Prostate gland (tissue), 2 donors: ENCODE data around the gene UBN1. TPM values are rescaled to one million over a fixed set of nuclear protein-coding genes. Genes with fewer than 3 reads are reported as not detected.

Experiments used
- DNase-seq: peaks from one replicate; pipeline ENCODE4 v3.0.0-alpha.2; 2019; ENCODE audit warnings: low spot score
- H3K27ac ChIP-seq, 2 donors: fragments of 200-600 bp; sonication (generic); 2 replicates each; pipeline ENCODE4 v1.5.1; 2017 to 2019
- H3K27me3 ChIP-seq: fragments of 200-600 bp; sonication (generic); replicated peaks from 2 replicates; pipeline ENCODE4 v1.5.1; 2019; ENCODE audit not compliant: insufficient read depth
- H3K36me3 ChIP-seq, 2 donors: fragments of 200-600 bp; sonication (generic); 1 replicate in 1 of 2; 2 replicates in 1 of 2; pipeline versions ENCODE4 v1.5.1 to v1.8.1; 2017 to 2019
- H3K4me1 ChIP-seq: fragments of 200-600 bp; sonication (generic); replicated peaks from 2 replicates; pipeline ENCODE4 v1.5.1; 2019
- H3K4me3 ChIP-seq, 2 donors: fragments of 200-600 bp; sonication (generic); 2 replicates each; pipeline ENCODE4 v1.5.1; 2017 to 2019
- H3K9me3 ChIP-seq: fragments of 200-600 bp; sonication (generic); 2 replicates; pipeline ENCODE4 v1.5.1; 2017
- POLR2A ChIP-seq: fragments of 450-650 bp; IDR thresholded peaks from one replicate; pipeline ENCODE4 v1.6.1; 2016; ENCODE audit warnings: antibody characterized with exemption, mild to moderate bottlenecking
- POLR2AphosphoS5 ChIP-seq: sonication (generic); formaldehyde crosslinking; IDR thresholded peaks from one replicate; pipeline ENCODE4 v1.6.1; 2017; ENCODE audit warnings: antibody characterized with exemption
- WGBS: methylation state at CpG from one replicate; pipeline ENCODE4 v1.1.5; 2018; 5-methylcytosine and 5-hydroxymethylcytosine counted together
- intact Hi-C: fragments of 100-400 bp; cut with DNase I; formaldehyde crosslinking; loops from one replicate; pipeline ENCODE4 v1.14.2; 2022
- total RNA-seq, 2 donors: library from RNA; depleted of rRNA; stranded (reverse); fragments of >200 nt; gene quantifications; one replicate each; pipeline ENCODE4 v1.1.0, GENCODE V29; 2016
- TF ChIP-seq, protein P1 (sequence below), 4 experiments: fragments of 200-600 bp in 2 of 4; fragments of 450-650 bp in 2 of 4; sonication (generic) in 2 of 4; IDR thresholded peaks; 1 replicate in 3 of 4; 2 replicates in 1 of 4; pipeline ENCODE4 v1.5.1; 2016 to 2019; ENCODE audit warnings: antibody characterized with exemption in 4 of 4, mild to moderate bottlenecking in 2 of 4, moderate library complexity in 2 of 4

Gene UBN1
- total RNA-seq, 2 donors from 2014 or later: 28.2 to 56.9 TPM

DNA sequence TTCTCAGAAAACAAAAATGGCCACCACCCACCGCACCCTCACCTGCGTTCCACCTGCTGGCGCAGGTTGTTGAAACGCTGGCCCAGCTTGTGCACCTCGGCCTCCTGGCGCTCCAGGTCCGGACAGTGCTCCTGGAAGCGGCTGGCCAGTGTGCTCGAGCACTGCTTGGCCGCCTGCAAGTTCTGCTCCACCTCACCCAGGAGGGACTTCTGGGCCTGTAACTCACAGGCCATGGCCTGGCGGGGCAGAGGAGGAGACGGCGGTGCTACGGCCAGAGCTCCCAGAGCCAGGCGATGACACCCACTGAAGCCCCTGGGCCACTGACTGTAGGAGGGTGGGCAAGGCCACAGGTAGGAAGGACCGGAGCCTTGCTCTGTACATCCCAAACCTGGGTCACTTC lies 43.4 kb downstream of the UBN1 start:
- no peak overlapping the region for H3K27ac ChIP-seq
- intact Hi-C loops: no loop called here
- no peaks in the 10 kb centered on the region for H3K9me3 ChIP-seq
- no peaks in the 10 kb centered on the region for H3K27me3 ChIP-seq
- DNase-seq: no peak
- no peak overlapping the region for H3K4me3 ChIP-seq
- WGBS: 89% methylated on average over 16 of the region's 16 CpGs
- H3K4me1 ChIP-seq: peaks cover 3% of the 10 kb centered on the region
- peaks cover 7% of the 10 kb centered on the region in 2 donors for H3K36me3 ChIP-seq
- no peak for TF ChIP-seq POLR2A

DNA sequence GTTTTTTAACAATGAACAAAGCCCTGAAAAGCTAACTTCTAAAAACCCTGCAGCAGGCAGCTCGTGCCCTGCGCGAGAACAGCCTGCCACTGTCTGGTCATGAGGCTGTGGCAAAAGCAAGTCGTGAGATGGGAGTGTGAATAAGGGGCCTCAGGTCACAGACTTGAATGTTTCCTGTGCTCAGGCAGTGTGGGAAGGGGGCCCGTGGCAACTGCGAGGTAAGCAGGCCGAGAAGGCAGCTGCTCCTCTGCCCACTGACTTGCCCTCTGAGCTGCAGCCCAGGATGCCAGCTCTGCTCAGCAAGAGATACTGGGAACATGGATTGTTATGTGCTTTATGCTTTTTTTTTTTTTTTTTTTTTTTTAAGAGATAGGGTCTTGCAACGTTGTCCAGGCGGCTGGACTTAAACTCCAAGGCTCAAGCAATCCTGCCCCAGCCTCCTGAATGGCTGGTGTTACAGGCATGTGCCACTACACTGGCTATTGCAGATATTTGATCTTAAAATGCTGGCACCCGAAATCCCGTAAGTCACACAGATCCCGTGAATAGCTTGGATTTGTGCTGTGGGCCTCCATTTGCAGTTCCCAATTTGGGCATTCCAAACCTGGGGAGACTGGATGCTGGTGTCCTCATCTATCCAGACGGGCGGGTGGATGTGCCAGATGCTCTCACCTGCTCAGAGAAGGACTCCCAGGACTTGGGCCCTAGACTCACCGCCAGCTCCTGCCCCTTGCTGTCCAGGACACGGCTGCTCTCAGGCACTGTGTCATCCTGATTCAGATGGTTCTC lies 44.0 kb downstream of the UBN1 start:
- no peak for DNase-seq
- no peak for TF ChIP-seq POLR2A
- H3K4me3 ChIP-seq: no peak overlapping the region
- peaks cover under 1 to 7% of the 10 kb centered on the region in 2 donors for H3K36me3 ChIP-seq
- no peaks in the 10 kb centered on the region for H3K9me3 ChIP-seq
- H3K4me1 ChIP-seq: peaks cover 3% of the 10 kb centered on the region
- intact Hi-C loops: no loop called here
- 92% methylated on average over 15 of the region's 16 CpGs for WGBS
- no peak overlapping the region for H3K27ac ChIP-seq
- H3K27me3 ChIP-seq: no peaks in the 10 kb centered on the region

DNA sequence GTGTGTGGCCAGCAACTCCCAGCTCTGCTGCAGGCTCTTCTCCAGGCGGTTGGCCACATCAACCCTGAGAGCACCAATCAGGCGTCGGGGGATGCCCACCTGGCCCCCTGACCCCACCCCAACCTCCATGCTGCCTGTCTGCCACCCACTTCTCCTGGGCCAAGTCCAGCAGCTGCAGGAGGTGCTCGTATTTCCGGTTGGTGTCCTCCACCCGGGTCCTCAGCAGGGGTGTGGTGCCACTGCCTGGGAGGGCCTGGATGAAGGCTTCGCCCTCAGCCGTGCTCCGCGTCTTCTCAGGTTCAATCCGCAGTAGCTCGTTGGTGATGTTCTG lies 44.6 kb downstream of the UBN1 start:
- Histone ChIP-seq H3K27ac (no peak overlapping the region), H3K36me3 (peaks cover 0 to 7% of the 10 kb centered on the region in 2 donors), H3K27me3 (no peaks in the 10 kb centered on the region), H3K4me3 (no peak overlapping the region), H3K9me3 (no peaks in the 10 kb centered on the region), H3K4me1 (peaks cover 3% of the 10 kb centered on the region)
- WGBS: 66% methylated on average over 9 of the region's 12 CpGs
- intact Hi-C loops: no loop called here
- no peak for DNase-seq
- TF ChIP-seq POLR2AphosphoS5: no peak
- no peak for TF ChIP-seq POLR2A
- TF ChIP-seq, protein P1, sequence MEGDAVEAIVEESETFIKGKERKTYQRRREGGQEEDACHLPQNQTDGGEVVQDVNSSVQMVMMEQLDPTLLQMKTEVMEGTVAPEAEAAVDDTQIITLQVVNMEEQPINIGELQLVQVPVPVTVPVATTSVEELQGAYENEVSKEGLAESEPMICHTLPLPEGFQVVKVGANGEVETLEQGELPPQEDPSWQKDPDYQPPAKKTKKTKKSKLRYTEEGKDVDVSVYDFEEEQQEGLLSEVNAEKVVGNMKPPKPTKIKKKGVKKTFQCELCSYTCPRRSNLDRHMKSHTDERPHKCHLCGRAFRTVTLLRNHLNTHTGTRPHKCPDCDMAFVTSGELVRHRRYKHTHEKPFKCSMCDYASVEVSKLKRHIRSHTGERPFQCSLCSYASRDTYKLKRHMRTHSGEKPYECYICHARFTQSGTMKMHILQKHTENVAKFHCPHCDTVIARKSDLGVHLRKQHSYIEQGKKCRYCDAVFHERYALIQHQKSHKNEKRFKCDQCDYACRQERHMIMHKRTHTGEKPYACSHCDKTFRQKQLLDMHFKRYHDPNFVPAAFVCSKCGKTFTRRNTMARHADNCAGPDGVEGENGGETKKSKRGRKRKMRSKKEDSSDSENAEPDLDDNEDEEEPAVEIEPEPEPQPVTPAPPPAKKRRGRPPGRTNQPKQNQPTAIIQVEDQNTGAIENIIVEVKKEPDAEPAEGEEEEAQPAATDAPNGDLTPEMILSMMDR (IDR thresholded peaks at IDR 0.05): no peak

DNA sequence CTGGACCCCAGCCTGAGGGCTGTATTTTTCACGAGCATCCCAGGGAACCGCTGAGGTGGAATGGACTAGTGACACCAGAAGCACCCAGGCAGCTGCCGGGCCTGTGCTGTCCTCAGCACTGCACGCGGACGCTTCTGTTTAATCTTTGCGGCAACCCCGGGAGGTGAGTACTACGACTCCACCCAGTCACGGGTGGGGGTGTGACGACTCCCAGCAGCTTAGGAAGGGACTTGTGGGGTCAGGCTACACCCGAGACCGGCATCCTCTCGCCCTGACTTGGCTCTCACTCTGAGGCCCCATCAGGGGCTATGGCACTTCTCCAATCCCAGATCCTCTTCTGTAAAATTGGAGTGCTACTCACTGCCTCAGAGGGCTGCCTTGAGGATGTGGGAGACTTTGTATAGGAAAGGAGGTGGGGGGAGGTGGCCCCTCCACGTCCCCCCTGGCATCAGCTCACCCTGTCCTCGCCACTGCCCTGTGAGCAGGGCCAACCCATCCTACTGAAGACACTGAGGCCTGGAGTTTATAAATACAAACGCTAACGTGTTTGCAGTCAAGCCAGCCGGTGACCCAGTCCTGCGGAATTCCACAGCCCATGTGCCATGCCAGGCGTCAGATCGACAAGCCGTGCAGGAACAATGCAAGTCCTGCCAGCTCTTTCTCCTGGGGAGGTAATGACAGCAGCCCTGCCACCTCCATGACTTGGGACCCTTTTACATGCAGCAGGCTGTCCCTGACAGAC lies 45.3 kb downstream of the UBN1 start:
- Histone ChIP-seq H3K27ac (no peak overlapping the region), H3K27me3 (no peaks in the 10 kb centered on the region), H3K36me3 (peaks cover 0 to 7% of the 10 kb centered on the region in 2 donors), H3K4me1 (peaks cover 3% of the 10 kb centered on the region), H3K9me3 (no peaks in the 10 kb centered on the region), H3K4me3 (no peak overlapping the region)
- WGBS: 37% methylated on average over 23 of the region's 23 CpGs
- intact Hi-C loops: no loop called here
- TF ChIP-seq POLR2A: no peak
- no peak for TF ChIP-seq POLR2AphosphoS5
- TF ChIP-seq, protein P1 (IDR thresholded peaks at IDR 0.05): no peak
- DNase-seq: no peak

DNA sequence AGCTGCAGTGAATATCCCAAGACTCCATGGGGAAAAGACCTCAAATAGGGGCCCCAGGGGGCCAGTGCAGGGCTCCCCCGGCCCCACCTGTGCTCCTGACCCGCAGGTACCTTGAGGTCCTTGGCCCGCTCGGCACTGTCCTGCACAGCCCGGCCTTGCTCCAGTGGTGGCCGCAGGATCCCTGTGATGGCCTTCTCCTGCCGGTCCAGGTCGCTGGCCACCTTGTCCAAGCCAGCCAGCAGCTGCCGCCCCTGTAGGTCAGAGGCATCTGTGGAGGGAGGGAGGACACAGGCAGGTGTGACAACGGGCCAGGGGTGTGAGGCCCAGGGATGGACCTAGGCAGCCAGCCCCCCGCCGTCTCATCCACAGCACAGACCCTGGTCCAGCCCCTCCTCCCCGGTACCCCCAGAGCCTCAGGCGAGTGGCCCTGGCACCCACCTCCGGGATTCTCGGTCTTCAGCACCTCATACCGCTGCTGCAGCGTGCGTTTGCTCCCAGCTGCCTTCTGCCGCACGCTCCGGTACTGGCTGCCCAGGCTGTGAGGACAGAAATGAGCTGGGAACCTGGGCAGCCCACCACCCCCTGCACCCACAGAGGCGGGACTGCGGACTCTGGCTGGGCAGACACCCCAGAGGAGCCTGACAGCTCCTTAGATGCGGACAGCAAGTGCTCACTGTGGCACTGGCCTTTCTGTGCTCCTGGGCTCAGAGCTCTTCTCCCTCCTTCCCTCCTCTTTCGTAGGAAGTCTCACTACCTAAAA lies 46.0 kb downstream of the UBN1 start:
- intact Hi-C loops: no loop called here
- no peaks in the 10 kb centered on the region for H3K9me3 ChIP-seq
- H3K27ac ChIP-seq: no peak overlapping the region
- H3K36me3 ChIP-seq: peaks cover 1 to 3% of the 10 kb centered on the region in 2 donors
- 93% methylated on average over 25 of the region's 26 CpGs for WGBS
- TF ChIP-seq POLR2A (no peak), POLR2AphosphoS5 (no peak)
- TF ChIP-seq, protein P1 (IDR thresholded peaks at IDR 0.05): no peak
- no peak overlapping the region for H3K4me3 ChIP-seq
- peaks cover under 1% of the 10 kb centered on the region for H3K4me1 ChIP-seq
- DNase-seq: no peak
- H3K27me3 ChIP-seq: no peaks in the 10 kb centered on the region
